ENCODE results near the gene MEIS1.

DNA sequence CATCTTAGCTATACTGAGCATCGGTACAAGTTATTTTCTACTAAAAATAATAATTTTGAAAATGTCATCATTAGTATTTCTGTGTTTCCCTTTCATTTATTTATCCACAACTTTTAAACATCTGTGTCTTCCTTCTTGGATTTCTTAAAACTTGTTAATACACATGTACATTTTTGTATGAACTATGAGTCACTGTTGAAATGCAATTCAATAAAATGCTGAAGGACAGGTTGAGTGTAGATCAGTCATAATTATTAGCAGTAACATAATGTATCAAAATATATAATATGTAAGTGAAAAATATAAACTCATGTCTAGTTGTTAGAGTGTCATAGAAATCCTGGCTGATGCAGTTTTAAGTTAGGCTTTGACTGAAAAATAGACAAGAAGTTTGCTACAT, 115.9 kb downstream of the MEIS1 start:
- TF ChIP-seq, protein P1, sequence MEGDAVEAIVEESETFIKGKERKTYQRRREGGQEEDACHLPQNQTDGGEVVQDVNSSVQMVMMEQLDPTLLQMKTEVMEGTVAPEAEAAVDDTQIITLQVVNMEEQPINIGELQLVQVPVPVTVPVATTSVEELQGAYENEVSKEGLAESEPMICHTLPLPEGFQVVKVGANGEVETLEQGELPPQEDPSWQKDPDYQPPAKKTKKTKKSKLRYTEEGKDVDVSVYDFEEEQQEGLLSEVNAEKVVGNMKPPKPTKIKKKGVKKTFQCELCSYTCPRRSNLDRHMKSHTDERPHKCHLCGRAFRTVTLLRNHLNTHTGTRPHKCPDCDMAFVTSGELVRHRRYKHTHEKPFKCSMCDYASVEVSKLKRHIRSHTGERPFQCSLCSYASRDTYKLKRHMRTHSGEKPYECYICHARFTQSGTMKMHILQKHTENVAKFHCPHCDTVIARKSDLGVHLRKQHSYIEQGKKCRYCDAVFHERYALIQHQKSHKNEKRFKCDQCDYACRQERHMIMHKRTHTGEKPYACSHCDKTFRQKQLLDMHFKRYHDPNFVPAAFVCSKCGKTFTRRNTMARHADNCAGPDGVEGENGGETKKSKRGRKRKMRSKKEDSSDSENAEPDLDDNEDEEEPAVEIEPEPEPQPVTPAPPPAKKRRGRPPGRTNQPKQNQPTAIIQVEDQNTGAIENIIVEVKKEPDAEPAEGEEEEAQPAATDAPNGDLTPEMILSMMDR (conservative IDR thresholded peaks at IDR 0.05; ENCODE audit: low read depth, low read length): no peak
- no peak for TF ChIP-seq EZH2 (IDR thresholded peaks at IDR 0.05; ENCODE audit: borderline replicate concordance, low read depth, low read length, poor library complexity, severe bottlenecking)
